ENCODE results near the gene IFITM10.

IFITM10 gene

GRCh38 chr11:1763796-1764661 lies 13.6 kb upstream of the IFITM10 start, which contains the start of gene CTSD:
Gene CTSD, minus strand, starts transcription at chr11:1763927. Its CDS starts 68 bp downstream, at chr11:1763859.
- DNase-seq (ENCODE audit: low spot score): peak; percentile 93

GRCh38 chr11:1763336-1763795 lies 13.0 kb upstream of the IFITM10 start:
- no peak for DNase-seq (ENCODE audit: low spot score)

GRCh38 chr11:1762537-1763302 lies 12.3 kb upstream of the IFITM10 start:
- no peak for DNase-seq (ENCODE audit: low spot score)

GRCh38 chr11:1761857-1762536 lies 11.6 kb upstream of the IFITM10 start:
- DNase-seq (ENCODE audit: low spot score): no peak

GRCh38 chr11:1761110-1761856 lies 10.9 kb upstream of the IFITM10 start:
- no peak for DNase-seq (ENCODE audit: low spot score)

GRCh38 chr11:1760351-1761109 lies 10.1 kb upstream of the IFITM10 start:
- DNase-seq (ENCODE audit: low spot score): no peak

- no peak for DNase-seq (ENCODE audit: low spot score)
These were observed 9.4 kb upstream of the IFITM10 start for GRCh38 chr11:1759851-1760220.

- no peak for DNase-seq (ENCODE audit: low spot score)
These were observed 8.9 kb upstream of the IFITM10 start for GRCh38 chr11:1759151-1759850.

GRCh38 chr11:1758611-1759150 lies 8.3 kb upstream of the IFITM10 start:
- DNase-seq (ENCODE audit: low spot score): no peak

- DNase-seq (ENCODE audit: low spot score): no peak
These were observed 7.6 kb upstream of the IFITM10 start for GRCh38 chr11:1757861-1758610.

- no peak for DNase-seq (ENCODE audit: low spot score)
These were observed 6.7 kb upstream of the IFITM10 start for GRCh38 chr11:1756791-1757771.

GRCh38 chr11:1755692-1756561 lies 5.5 kb upstream of the IFITM10 start:
- DNase-seq (ENCODE audit: low spot score): no peak

GRCh38 chr11:1755344-1755691 lies 4.9 kb upstream of the IFITM10 start:
- DNase-seq (ENCODE audit: low spot score): no peak

- DNase-seq (ENCODE audit: low spot score): no peak
These were observed 4.2 kb upstream of the IFITM10 start for GRCh38 chr11:1754376-1755150.

- DNase-seq (ENCODE audit: low spot score): no peak
These were observed 3.5 kb upstream of the IFITM10 start for GRCh38 chr11:1753929-1754305.

GRCh38 chr11:1753229-1753928 lies 3.0 kb upstream of the IFITM10 start:
- no peak for DNase-seq (ENCODE audit: low spot score)

Data from left forelimb (tissue), 1 donor.